OCI-LY7 (cell line): ENCODE data around the gene GAN.

Experiments
- EZH2phosphoT487 ChIP-seq: fragments of 200-600 bp; sonication (generic); IDR thresholded peaks from 2 replicates; pipeline ENCODE4 v1.6.1; 2018; ENCODE audit warnings: low read depth, borderline replicate concordance, mild to moderate bottlenecking, mixed run types, antibody characterized with exemption, low read length, moderate library complexity, mixed read lengths
- TF ChIP-seq, protein P1 (sequence below): fragments of 200-600 bp; sonication (generic); conservative IDR thresholded peaks from 2 replicates; pipeline ENCODE4 v1.5.1; 2014; ENCODE audit warnings: mild to moderate bottlenecking, antibody characterized with exemption, low read length, moderate library complexity, mixed read lengths

DNA sequence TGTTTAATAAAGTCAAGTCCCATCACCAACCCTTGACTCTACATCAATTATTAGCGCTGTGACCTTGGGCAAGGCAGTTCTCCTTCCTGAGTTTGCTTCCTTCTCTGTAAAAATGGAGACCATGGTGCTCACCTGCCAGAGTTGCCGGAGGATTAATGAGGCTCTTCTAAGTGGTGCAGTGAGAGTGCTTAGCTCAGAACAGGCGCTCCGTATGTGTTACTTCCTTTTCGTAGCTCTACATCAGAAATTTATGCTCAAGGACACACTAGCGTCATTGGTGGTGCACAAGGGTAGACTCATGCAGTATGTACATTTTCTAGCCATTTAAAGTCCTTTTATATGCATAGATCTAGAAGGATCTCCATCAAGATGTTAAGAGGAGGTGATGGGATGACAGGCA lies 112.5 kb downstream of the GAN start:
- TF ChIP-seq, protein P1, sequence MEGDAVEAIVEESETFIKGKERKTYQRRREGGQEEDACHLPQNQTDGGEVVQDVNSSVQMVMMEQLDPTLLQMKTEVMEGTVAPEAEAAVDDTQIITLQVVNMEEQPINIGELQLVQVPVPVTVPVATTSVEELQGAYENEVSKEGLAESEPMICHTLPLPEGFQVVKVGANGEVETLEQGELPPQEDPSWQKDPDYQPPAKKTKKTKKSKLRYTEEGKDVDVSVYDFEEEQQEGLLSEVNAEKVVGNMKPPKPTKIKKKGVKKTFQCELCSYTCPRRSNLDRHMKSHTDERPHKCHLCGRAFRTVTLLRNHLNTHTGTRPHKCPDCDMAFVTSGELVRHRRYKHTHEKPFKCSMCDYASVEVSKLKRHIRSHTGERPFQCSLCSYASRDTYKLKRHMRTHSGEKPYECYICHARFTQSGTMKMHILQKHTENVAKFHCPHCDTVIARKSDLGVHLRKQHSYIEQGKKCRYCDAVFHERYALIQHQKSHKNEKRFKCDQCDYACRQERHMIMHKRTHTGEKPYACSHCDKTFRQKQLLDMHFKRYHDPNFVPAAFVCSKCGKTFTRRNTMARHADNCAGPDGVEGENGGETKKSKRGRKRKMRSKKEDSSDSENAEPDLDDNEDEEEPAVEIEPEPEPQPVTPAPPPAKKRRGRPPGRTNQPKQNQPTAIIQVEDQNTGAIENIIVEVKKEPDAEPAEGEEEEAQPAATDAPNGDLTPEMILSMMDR, result no peak
- TF ChIP-seq EZH2phosphoT487, result no peak
